Measurements from ENCODE around the gene ZNF576.
"Not testable (repeated sequence)": the region's sequence is repeated elsewhere in the genome, so short reads cannot be mapped to it uniquely, and the experiment has no call there.

Gene ZNF576

GRCh38 chr19:43595999-43596841, at the start of gene ZNF576, which contains the start of gene IRGQ:
ZNF576 (plus strand) TSS chr19:43596595; CDS start chr19:43597109, 514 bp downstream.
IRGQ (minus strand) TSS chr19:43596134; CDS start chr19:43595338, 796 bp downstream.
- DNase-seq = peak; percentile 100

- not testable (repeated sequence) for DNase-seq
These were observed 48.5 kb upstream of the ZNF576 start for GRCh38 chr19:43547926-43548325.

- DNase-seq = no peak
These were observed 47.7 kb upstream of the ZNF576 start for GRCh38 chr19:43548706-43549105.

- no peak for DNase-seq
These were observed 44.8 kb upstream of the ZNF576 start for GRCh38 chr19:43551399-43552197.

- no peak for DNase-seq
These were observed 44.3 kb upstream of the ZNF576 start for GRCh38 chr19:43552198-43552450.

- DNase-seq = no peak
These were observed 43.8 kb upstream of the ZNF576 start for GRCh38 chr19:43552616-43553015.

GRCh38 chr19:43553656-43554055, 42.7 kb upstream of the ZNF576 start:
- no peak for DNase-seq

GRCh38 chr19:43554317-43554895, 42.0 kb upstream of the ZNF576 start:
- DNase-seq = no peak

- peak in 1 of 2 experiments; percentile 15 for DNase-seq
These were observed 41.1 kb upstream of the ZNF576 start for GRCh38 chr19:43555185-43555770.

- no peak for DNase-seq
These were observed 35.7 kb upstream of the ZNF576 start for GRCh38 chr19:43560687-43561086.

GRCh38 chr19:43561139-43561970, 35.0 kb upstream of the ZNF576 start:
- no peak for DNase-seq

- DNase-seq = no peak
These were observed 34.1 kb upstream of the ZNF576 start for GRCh38 chr19:43562226-43562697.

GRCh38 chr19:43562698-43563241, 33.6 kb upstream of the ZNF576 start:
- DNase-seq = no peak

GRCh38 chr19:43563816-43564457, 32.5 kb upstream of the ZNF576 start:
- no peak for DNase-seq

- no peak for DNase-seq
These were observed 31.6 kb upstream of the ZNF576 start for GRCh38 chr19:43564800-43565199.

- no peak for DNase-seq
These were observed 26.7 kb upstream of the ZNF576 start for GRCh38 chr19:43569657-43570056.

GRCh38 chr19:43570174-43570791, 26.1 kb upstream of the ZNF576 start:
- DNase-seq = no peak

GRCh38 chr19:43572171-43572588, 24.2 kb upstream of the ZNF576 start:
- DNase-seq = no peak

GRCh38 chr19:43574424-43575155, 21.8 kb upstream of the ZNF576 start:
- DNase-seq = peak in 1 of 2 experiments; percentile 33

Measured in NCI-H187 (cell line).